Aorta (tissue), 5 donors: ENCODE measurements around the gene PRIM2. TPM values are rescaled to one million over a fixed set of nuclear protein-coding genes. Genes with fewer than 3 reads are reported as not detected.
"Not testable (repeated sequence)": the region's sequence is repeated elsewhere in the genome, so short reads cannot be mapped to it uniquely, and the experiment has no call there.

Source experiments
- ATAC-seq: fragments of 200-7000 bp; cut with Tn5 transposase; one replicate; pipeline ENCODE4 v1.9.1; 2022; ENCODE audit warnings: moderate library complexity; ENCODE audit not compliant: low FRiP score
- DNase-seq, 2 donors: peaks; one replicate each; pipeline ENCODE4 v3.0.0-alpha.2; 2020
- H3K27ac ChIP-seq, 2 donors: one replicate each; pipeline ENCODE4 v1.5.1; 2013; ENCODE audit warnings: low read length in 2 of 2, mild to moderate bottlenecking in 2 of 2, moderate library complexity in 2 of 2, control low read depth in 1 of 2, inconsistent platforms in 1 of 2, low read depth in 1 of 2
- H3K27me3 ChIP-seq, 2 donors: one replicate each; pipeline ENCODE4 v1.6.1; 2013; ENCODE audit warnings: control low read depth in 1 of 2, low read length in 1 of 2, mild to moderate bottlenecking in 1 of 2, moderate library complexity in 1 of 2; ENCODE audit not compliant: insufficient read depth in 2 of 2, control insufficient read depth in 1 of 2
- H3K36me3 ChIP-seq, 2 donors: one replicate each; pipeline ENCODE4 v1.6.1; 2013; ENCODE audit warnings: control low read depth in 1 of 2, low read length in 1 of 2, mild to moderate bottlenecking in 1 of 2; ENCODE audit not compliant: insufficient read depth in 2 of 2, control insufficient read depth in 1 of 2
- H3K4me1 ChIP-seq, 2 donors: one replicate each; pipeline ENCODE4 v1.6.1; 2013; ENCODE audit warnings: low read length in 2 of 2, control low read depth in 1 of 2, mild to moderate bottlenecking in 1 of 2, moderate library complexity in 1 of 2; ENCODE audit not compliant: insufficient read depth in 2 of 2, control insufficient read depth in 1 of 2
- H3K4me3 ChIP-seq, 2 donors: one replicate each; pipeline ENCODE4 v1.5.1; 2013; ENCODE audit warnings: low read length in 2 of 2, control low read depth in 1 of 2, mild to moderate bottlenecking in 1 of 2
- H3K9me3 ChIP-seq: one replicate; pipeline ENCODE4 v1.6.1; 2013; ENCODE audit warnings: mild to moderate bottlenecking, low read length; ENCODE audit not compliant: control insufficient read depth
- WGBS, 2 donors: extraction: QIAGEN DNeasy Blood & Tissue Kit; methylation state at CpG; one replicate each; pipeline ENCODE4 v1.1.7; 2013; 5-methylcytosine and 5-hydroxymethylcytosine counted together
- intact Hi-C, 2 donors: fragments of 100-400 bp; cut with DNase I; formaldehyde crosslinking; loops; one replicate each; pipeline versions ENCODE4 v1.14.2 to v1.15.0; 2022
- polyA plus RNA-seq, 2 donors: library from polyadenylated mRNA; stranded (reverse); fragments of 200-250 nt; gene quantifications; one replicate each; pipeline ENCODE4 v1.2.3, GENCODE V29; 2013
- total RNA-seq, 2 donors: library from RNA; stranded (reverse); fragmentation: NEBNext Ultra II Directional; extraction: Animal tissue kit (Norgen Biotek cat#: 25700); gene quantifications; one replicate each; pipeline ENCODE4 v1.2.1, GENCODE V29; 2021
- donor health status: healthy with polysubstance abuse.
- donor health status: Bipolar disorder and iron deficiency.
- donor health status: DM: no; HTN: no; CAD: no.
- donor health status: DM: no; HTN: no; CAD: no.
- donor health status: DM: yes; HTN: yes; CAD: no.

PRIM2 gene
- total and polyA plus RNA-seq, 4 donors = 2.8 to 12.3 (median 7.1) TPM

DNA sequence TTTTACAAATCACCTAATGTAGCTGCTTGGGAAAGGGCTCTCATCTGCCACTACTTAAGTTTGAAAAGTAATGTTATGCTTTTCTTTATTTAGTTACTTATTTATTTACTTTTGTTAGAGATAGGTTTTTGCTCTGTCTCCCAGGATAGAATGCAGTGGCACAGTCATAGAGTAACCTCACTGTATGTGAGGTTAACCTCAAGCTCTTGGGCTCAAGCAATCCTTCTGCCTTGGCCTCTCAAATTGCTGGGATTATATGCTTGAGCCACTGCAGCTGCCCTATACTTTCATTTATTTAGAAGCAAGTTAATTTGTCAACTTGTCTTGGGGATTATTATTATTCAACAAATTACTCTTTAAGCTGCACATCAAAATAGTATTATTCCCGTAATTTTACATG, 255.4 kb downstream of the PRIM2 start:
- 100% methylated on average over 1 of the region's 1 CpG for WGBS, 2 donors
- H3K4me3 ChIP-seq, H3K27ac ChIP-seq, ATAC-seq, H3K4me1 ChIP-seq, H3K36me3 ChIP-seq, DNase-seq, intact Hi-C loops, H3K27me3 ChIP-seq, H3K9me3 ChIP-seq: not testable (repeated sequence)

DNA sequence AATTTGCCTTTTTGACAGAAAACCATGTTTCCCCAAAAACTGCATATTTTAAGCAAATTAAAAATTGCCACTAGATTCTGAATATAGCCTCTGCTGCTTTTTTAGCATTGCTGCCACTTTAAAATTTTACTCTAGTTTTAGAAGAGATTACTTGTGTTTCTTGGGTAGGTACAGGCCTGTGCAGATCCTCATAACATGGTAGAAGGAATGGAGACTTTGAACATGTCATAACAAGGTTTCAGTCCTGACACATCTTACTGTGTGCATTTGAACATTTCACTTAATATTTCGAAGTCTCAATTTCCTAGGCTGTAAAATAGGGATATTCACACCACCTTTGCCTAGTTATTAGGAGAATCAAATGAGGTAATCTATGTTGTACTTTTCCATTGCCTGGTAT, 259.6 kb downstream of the PRIM2 start:
- H3K9me3 ChIP-seq, H3K27me3 ChIP-seq, H3K4me1 ChIP-seq, ATAC-seq, intact Hi-C loops, DNase-seq, H3K27ac ChIP-seq, H3K4me3 ChIP-seq, H3K36me3 ChIP-seq: not testable (repeated sequence)
- WGBS, 2 donors = 95 to 100% methylated on average over 1 of the region's 1 CpG

DNA sequence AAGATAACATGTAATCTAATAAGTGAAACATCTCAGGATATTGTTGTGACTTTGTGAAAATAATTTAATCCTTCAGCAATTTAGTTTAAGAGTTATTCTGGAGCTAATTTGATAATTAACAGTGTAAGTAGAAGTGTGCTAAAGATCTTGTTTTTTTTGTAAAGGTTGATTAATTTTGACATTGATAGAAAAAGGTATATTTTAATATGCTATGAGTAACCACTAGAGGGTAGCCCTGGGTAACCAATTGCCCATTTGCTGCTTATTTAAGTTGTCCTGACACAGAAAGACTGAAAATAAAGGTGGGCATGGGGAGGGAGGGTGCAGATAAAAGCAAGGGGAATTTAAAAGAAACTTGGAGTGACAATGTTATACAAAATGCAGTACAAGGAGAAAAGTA, 262.1 kb downstream of the PRIM2 start:
- H3K4me1 ChIP-seq, H3K27me3 ChIP-seq, DNase-seq, H3K4me3 ChIP-seq, H3K27ac ChIP-seq, intact Hi-C loops, H3K9me3 ChIP-seq, H3K36me3 ChIP-seq, ATAC-seq: not testable (repeated sequence)

DNA sequence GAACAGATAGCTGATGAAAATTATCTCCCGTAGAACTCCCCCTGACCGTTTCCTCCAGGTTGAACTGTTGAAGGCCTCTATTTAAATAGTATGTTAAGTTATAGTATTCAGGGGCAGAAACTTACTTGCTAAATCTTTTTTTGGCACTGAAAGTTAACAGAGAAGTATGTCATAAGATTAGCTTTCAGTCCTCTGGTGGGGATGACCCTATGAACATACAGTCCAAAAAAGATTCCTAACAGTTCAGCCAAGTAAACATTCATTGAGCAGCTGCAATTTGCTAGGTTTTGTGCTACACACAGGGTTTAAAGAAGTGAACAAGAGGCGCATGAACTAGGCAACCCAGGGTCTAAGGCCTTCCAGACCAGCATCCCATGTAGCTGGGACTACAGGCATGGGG, 264.2 kb downstream of the PRIM2 start:
- ATAC-seq, intact Hi-C loops: not testable (repeated sequence)

DNA sequence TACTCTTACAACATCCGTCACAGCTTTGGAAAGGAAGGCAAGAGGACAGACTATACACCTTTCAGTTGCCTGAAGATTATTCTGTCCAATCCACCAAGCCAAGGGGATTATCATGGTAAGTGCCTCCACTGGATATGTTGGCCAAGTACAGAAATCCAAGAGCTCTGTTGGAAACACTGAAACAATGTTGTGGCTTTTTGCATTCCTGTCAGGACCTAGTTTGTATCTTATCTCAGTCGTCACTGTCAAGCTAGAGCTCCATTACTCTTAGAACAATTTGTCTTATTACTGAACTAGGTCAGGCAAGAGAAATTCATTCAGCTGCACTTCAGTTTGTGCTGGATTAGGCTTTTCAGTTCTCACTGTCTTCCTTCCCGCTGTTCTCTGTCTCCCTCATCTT, 283.7 kb downstream of the PRIM2 start:
- DNase-seq, H3K4me3 ChIP-seq, H3K27ac ChIP-seq, H3K4me1 ChIP-seq, H3K36me3 ChIP-seq, ATAC-seq, H3K27me3 ChIP-seq, H3K9me3 ChIP-seq, intact Hi-C loops: not testable (repeated sequence)
- 61 to 65% methylated on average over 3 of the region's 3 CpGs for WGBS, 2 donors

More for the DNA sequence above, 264.2 kb downstream of the PRIM2 start:
- H3K4me3 ChIP-seq, H3K27ac ChIP-seq, H3K9me3 ChIP-seq, DNase-seq, H3K36me3 ChIP-seq, H3K4me1 ChIP-seq, H3K27me3 ChIP-seq: not testable (repeated sequence)
- 93 to 94% methylated on average over 3 of the region's 3 CpGs for WGBS, 2 donors

DNA sequence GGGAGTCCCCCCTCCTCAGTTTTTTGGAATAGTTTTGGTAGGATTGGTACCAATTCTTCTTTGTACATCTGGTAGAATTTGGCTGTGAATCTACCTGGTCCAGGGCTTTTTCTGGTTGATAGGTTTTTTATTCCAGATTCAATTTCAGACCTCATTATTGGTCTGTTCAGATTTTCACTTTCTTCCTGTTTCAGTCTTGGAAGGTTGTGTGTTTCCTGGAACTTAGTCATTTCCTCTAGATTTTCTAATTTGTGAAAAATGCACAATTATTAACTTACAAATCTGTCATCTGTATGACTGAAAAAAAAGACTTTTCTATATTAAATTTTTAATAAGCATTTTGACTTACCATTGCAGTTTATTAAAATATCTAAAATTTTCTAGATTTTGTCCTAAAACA, 287.9 kb downstream of the PRIM2 start:
- H3K4me1 ChIP-seq, DNase-seq, H3K36me3 ChIP-seq, H3K27me3 ChIP-seq, H3K4me3 ChIP-seq, H3K9me3 ChIP-seq, H3K27ac ChIP-seq, intact Hi-C loops, ATAC-seq: not testable (repeated sequence)

DNA sequence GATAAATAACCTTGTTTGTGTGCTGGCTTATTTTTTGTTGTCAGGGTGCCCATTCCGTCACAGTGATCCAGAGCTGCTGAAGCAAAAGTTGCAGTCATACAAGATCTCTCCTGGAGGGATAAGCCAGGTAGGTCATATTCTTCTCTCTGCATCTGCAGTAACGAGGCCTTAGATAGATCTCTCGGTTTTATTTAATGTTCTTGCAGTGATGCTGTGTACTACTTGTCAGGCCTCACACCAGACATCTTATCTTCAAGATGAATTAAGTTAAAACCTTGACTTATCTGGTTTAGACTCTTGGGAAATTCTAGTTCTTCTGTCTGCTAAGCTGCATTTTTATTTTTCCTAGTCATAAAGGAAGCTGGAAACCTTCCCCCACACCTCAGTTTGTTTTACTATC, 288.9 kb downstream of the PRIM2 start:
- H3K4me1 ChIP-seq, H3K36me3 ChIP-seq, DNase-seq, intact Hi-C loops, H3K27ac ChIP-seq, H3K9me3 ChIP-seq, H3K4me3 ChIP-seq, ATAC-seq, H3K27me3 ChIP-seq: not testable (repeated sequence)
- 91 to 96% methylated on average over 2 to 3 of the region's 3 CpGs for WGBS, 2 donors

DNA sequence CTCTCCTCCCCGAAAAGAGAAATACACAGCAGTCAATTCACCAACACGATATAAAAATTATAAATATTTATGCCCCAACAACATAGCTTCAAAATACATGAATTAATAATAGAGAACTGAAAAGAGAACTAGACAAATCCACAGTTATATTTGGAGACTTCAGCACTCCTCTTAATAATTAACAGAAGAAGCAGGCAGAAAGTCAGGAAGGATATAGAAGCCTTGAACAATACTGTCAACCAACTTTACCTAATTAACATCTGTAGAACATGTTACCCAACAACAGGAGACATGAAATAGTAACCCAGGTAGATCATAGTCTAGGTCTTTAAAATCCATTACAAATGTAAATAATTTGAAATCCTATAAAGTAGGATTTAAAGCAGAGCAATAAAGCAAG, 293.2 kb downstream of the PRIM2 start:
- intact Hi-C loops, H3K27me3 ChIP-seq, DNase-seq, H3K36me3 ChIP-seq, H3K9me3 ChIP-seq, H3K27ac ChIP-seq, ATAC-seq, H3K4me1 ChIP-seq, H3K4me3 ChIP-seq: not testable (repeated sequence)
- WGBS, 2 donors = 100% methylated on average over 1 of the region's 2 CpGs; no CpG with 5 or more reads in 1 of the 2 donors

DNA sequence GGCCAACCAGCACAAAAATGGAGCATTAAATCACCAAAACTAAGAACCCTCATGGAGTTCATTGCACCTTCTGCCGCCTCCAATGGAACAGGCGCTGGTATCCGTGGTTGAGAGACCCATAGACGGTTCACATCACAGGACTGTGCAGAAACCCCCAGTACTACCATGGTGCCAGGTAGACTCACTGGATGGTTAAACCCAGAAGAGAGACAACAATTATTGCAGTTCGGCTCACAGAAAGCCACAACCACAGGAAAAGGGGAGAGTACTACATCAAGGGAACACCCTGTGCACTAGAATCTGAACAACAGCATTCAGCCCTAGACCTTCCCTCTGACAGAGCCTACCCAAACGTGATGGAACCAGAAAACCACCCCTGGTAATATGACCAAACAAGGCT, 301.5 kb downstream of the PRIM2 start:
- intact Hi-C loops, ATAC-seq, H3K9me3 ChIP-seq, H3K4me1 ChIP-seq, H3K36me3 ChIP-seq, DNase-seq, H3K27ac ChIP-seq, H3K4me3 ChIP-seq, H3K27me3 ChIP-seq: not testable (repeated sequence)
- 94% methylated on average over 6 of the region's 6 CpGs for WGBS, 2 donors
